WTC11 (cell line): ENCODE measurements around the gene SCP2D1. TPM values are rescaled to one million over a fixed set of nuclear protein-coding genes. Genes with fewer than 3 reads are reported as not detected.

Experiments
- ATAC-seq: fragments of 200-7000 bp; cut with Tn5 transposase; 2 replicates; pipeline ENCODE4 v1.10.0; 2021; ENCODE audit warnings: mild to moderate bottlenecking, moderate library complexity
- CTCF ChIA-PET: fragments of 300-600 bp; sonication (Branson Sonifier 250); formaldehyde crosslinking; loops from one replicate; lab custom pipeline; 2021; ENCODE audit warnings: antibody characterized with exemption; lab: Charles Lee
- POLR2A ChIA-PET: fragments of 350-600 bp; sonication (Branson Sonifier 250); formaldehyde crosslinking; loops from one replicate; lab custom pipeline; 2021; ENCODE audit warnings: antibody characterized with exemption; lab: Charles Lee
- DNase-seq: peaks from one replicate; pipeline ENCODE4 v3.0.0; 2021; ENCODE audit warnings: low spot score
- H3K27ac Mint-ChIP-seq: 2 replicates; pipeline ENCODE4 v1.8.0; 2021; ENCODE audit warnings: mixed read lengths
- H3K27me3 Mint-ChIP-seq: 2 replicates; pipeline ENCODE4 v1.8.0; 2021; ENCODE audit warnings: low read depth, mild to moderate bottlenecking, moderate library complexity, mixed read lengths
- H3K36me3 Mint-ChIP-seq: 2 replicates; pipeline ENCODE4 v1.8.0; 2021; ENCODE audit warnings: mixed read lengths
- H3K4me1 Mint-ChIP-seq: 2 replicates; pipeline ENCODE4 v1.8.0; 2022; ENCODE audit warnings: mixed read lengths
- H3K4me3 Mint-ChIP-seq: 2 replicates; pipeline ENCODE4 v1.8.0; 2021; ENCODE audit warnings: mild to moderate bottlenecking, moderate library complexity, mixed read lengths
- H3K9me3 Mint-ChIP-seq: 2 replicates; pipeline ENCODE4 v1.8.0; 2021; ENCODE audit warnings: mixed read lengths
- AFF4 ChIP-seq: sonication (generic); formaldehyde crosslinking; IDR thresholded peaks from 2 replicates; pipeline ENCODE4 v1.8.1; 2023; ENCODE audit warnings: mild to moderate bottlenecking, missing genetic modification reagents, borderline replicate concordance
- AR ChIP-seq: fragments of 250-450 bp; sonication (Bioruptor Pico); IDR thresholded peaks from 2 replicates; pipeline ENCODE4 v1.9.0; 2021; ENCODE audit warnings: mild to moderate bottlenecking
- ATF1 ChIP-seq: sonication (generic); formaldehyde crosslinking; IDR thresholded peaks from 2 replicates; pipeline ENCODE4 v1.8.1; 2023; ENCODE audit warnings: mild to moderate bottlenecking, moderate library complexity, missing genetic modification reagents
- ATF3 ChIP-seq: sonication (generic); formaldehyde crosslinking; conservative IDR thresholded peaks from 2 replicates; pipeline ENCODE4 v1.8.1; 2022; ENCODE audit warnings: mild to moderate bottlenecking, missing genetic modification reagents
- CTCF ChIP-seq: fragments of 200-600 bp; IDR thresholded peaks from 2 replicates; pipeline ENCODE4 v1.8.0; 2022; ENCODE audit warnings: antibody characterized with exemption
- FOXJ3 ChIP-seq: sonication (generic); formaldehyde crosslinking; IDR thresholded peaks from 2 replicates; pipeline ENCODE4 v1.9.0; 2021; ENCODE audit warnings: missing genetic modification reagents, mild to moderate bottlenecking, borderline replicate concordance
- MAX ChIP-seq: sonication (generic); formaldehyde crosslinking; IDR thresholded peaks from 2 replicates; pipeline ENCODE4 v1.8.0; 2022; ENCODE audit warnings: mild to moderate bottlenecking, missing genetic modification reagents
- MXD4 ChIP-seq: fragments of 250-450 bp; sonication (Bioruptor Pico); IDR thresholded peaks from 2 replicates; pipeline ENCODE4 v1.8.0; 2021; ENCODE audit warnings: mild to moderate bottlenecking, moderate library complexity, borderline replicate concordance
- OVOL2 ChIP-seq: fragments of 250-450 bp; sonication (Bioruptor Pico); IDR thresholded peaks from 2 replicates; pipeline ENCODE4 v1.9.0; 2021; ENCODE audit warnings: mild to moderate bottlenecking, borderline replicate concordance
- PREB ChIP-seq: sonication (generic); formaldehyde crosslinking; IDR thresholded peaks from 2 replicates; pipeline ENCODE4 v1.8.1; 2022; ENCODE audit warnings: mild to moderate bottlenecking, missing genetic modification reagents, moderate library complexity, borderline replicate concordance
- SMAD4 ChIP-seq: sonication (generic); formaldehyde crosslinking; IDR thresholded peaks from 2 replicates; pipeline ENCODE4 v1.8.0; 2022; ENCODE audit warnings: mild to moderate bottlenecking, missing genetic modification reagents
- STAT6 ChIP-seq: sonication (generic); formaldehyde crosslinking; conservative IDR thresholded peaks from 2 replicates; pipeline ENCODE4 v1.8.1; 2023; ENCODE audit warnings: mild to moderate bottlenecking, low read depth, missing genetic modification reagents, moderate library complexity
- TEAD1 ChIP-seq: sonication (generic); formaldehyde crosslinking; IDR thresholded peaks from 2 replicates; pipeline ENCODE4 v1.8.0; 2022; ENCODE audit warnings: mild to moderate bottlenecking, missing genetic modification reagents
- TP53 ChIP-seq: sonication (generic); formaldehyde crosslinking; IDR thresholded peaks from 2 replicates; pipeline ENCODE4 v1.8.1; 2023; ENCODE audit warnings: mild to moderate bottlenecking, missing genetic modification reagents
- ZBTB43 ChIP-seq: sonication (generic); formaldehyde crosslinking; IDR thresholded peaks from 2 replicates; pipeline ENCODE4 v1.8.1; 2023; ENCODE audit warnings: mild to moderate bottlenecking, missing genetic modification reagents
- ZNF232 ChIP-seq: sonication (generic); formaldehyde crosslinking; IDR thresholded peaks from 2 replicates; pipeline ENCODE4 v1.8.0; 2022; ENCODE audit warnings: mild to moderate bottlenecking, missing genetic modification reagents
- ZNF281 ChIP-seq: sonication (generic); formaldehyde crosslinking; IDR thresholded peaks from 2 replicates; pipeline ENCODE4 v1.8.0; 2023; ENCODE audit warnings: mild to moderate bottlenecking, missing genetic modification reagents
- ZNF416 ChIP-seq: fragments of 250-450 bp; sonication (Bioruptor Pico); IDR thresholded peaks from 2 replicates; pipeline ENCODE4 v1.9.0; 2021; ENCODE audit warnings: mild to moderate bottlenecking, inconsistent platforms
- total RNA-seq: library from RNA; stranded (reverse); gene quantifications from 3 replicates; pipeline ENCODE4 v1.2.3, GENCODE V29; 2021

The SCP2D1 gene
- total RNA-seq, 1 experiment from 2014 or later = not detected

- TF ChIP-seq MXD4 (CRISPR knock-in tag) (no peak), ZBTB43 (CRISPR knock-in tag) (no peak), MAX (CRISPR knock-in tag) (no peak), ATF1 (no peak), AFF4 (CRISPR knock-in tag) (no peak), AR (CRISPR knock-in tag) (no peak), TP53 (CRISPR knock-in tag) (no peak), STAT6 (CRISPR knock-in tag) (no peak), OVOL2 (CRISPR knock-in tag) (no peak)
Observed at GRCh38 chr20:18815194-18815942, 1.8 kb downstream of the SCP2D1 start (continued).

- H3K4me3 Mint-ChIP-seq = no peak overlapping the region
- CTCF ChIA-PET = no interaction called here
- no peak for ATAC-seq
- no peak overlapping the region for H3K27ac Mint-ChIP-seq
- peaks cover 8% of the 10 kb centered on the region for H3K4me1 Mint-ChIP-seq
- no peak for DNase-seq
- peaks cover 31% of the 10 kb centered on the region for H3K9me3 Mint-ChIP-seq
- H3K36me3 Mint-ChIP-seq = peaks cover 5% of the 10 kb centered on the region; the same call in 1 of the 2 replicates
- POLR2A ChIA-PET = no interaction called here
- no peaks in the 10 kb centered on the region for H3K27me3 Mint-ChIP-seq
- TF ChIP-seq ZNF281 (CRISPR knock-in tag) (no peak), ZNF232 (CRISPR knock-in tag) (no peak), TEAD1 (CRISPR knock-in tag) (no peak), FOXJ3 (CRISPR knock-in tag) (no peak), SMAD4 (no peak), ATF3 (CRISPR knock-in tag) (no peak), ZNF416 (CRISPR knock-in tag) (no peak), PREB (CRISPR knock-in tag) (no peak), CTCF (no peak)
Observed at GRCh38 chr20:18822832-18823231, 9.2 kb downstream of the SCP2D1 start.
